Testis (tissue), 2 donors: ENCODE results near the gene PPP1R12B.

Experiments
- POLR2A ChIP-seq: fragments of 450-650 bp; IDR thresholded peaks from one replicate; pipeline ENCODE4 v1.6.1; 2017; ENCODE audit warnings: antibody characterized with exemption, mild to moderate bottlenecking, moderate library complexity
- TF ChIP-seq, protein P1 (sequence below), 3 experiments: fragments of 450-650 bp in 2 of 3; fragments of 200-600 bp in 1 of 3; sonication (generic) in 1 of 3; IDR thresholded peaks; one replicate each; pipeline ENCODE4 v1.5.1; 2016 to 2019; ENCODE audit warnings: antibody characterized with exemption in 3 of 3, mild to moderate bottlenecking in 2 of 3, moderate library complexity in 1 of 3

- TF ChIP-seq, protein P1, sequence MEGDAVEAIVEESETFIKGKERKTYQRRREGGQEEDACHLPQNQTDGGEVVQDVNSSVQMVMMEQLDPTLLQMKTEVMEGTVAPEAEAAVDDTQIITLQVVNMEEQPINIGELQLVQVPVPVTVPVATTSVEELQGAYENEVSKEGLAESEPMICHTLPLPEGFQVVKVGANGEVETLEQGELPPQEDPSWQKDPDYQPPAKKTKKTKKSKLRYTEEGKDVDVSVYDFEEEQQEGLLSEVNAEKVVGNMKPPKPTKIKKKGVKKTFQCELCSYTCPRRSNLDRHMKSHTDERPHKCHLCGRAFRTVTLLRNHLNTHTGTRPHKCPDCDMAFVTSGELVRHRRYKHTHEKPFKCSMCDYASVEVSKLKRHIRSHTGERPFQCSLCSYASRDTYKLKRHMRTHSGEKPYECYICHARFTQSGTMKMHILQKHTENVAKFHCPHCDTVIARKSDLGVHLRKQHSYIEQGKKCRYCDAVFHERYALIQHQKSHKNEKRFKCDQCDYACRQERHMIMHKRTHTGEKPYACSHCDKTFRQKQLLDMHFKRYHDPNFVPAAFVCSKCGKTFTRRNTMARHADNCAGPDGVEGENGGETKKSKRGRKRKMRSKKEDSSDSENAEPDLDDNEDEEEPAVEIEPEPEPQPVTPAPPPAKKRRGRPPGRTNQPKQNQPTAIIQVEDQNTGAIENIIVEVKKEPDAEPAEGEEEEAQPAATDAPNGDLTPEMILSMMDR (IDR thresholded peaks at IDR 0.05) = no peak
- TF ChIP-seq POLR2A = no peak
These were observed 90.8 kb downstream of the PPP1R12B start for GRCh38 chr1:202439308-202439707.
